Measurements from ENCODE around the gene B3GAT1. TPM values are rescaled to one million over a fixed set of nuclear protein-coding genes. Genes with fewer than 3 reads are reported as not detected.
"Not testable (repeated sequence)": the region's sequence is repeated elsewhere in the genome, so short reads cannot be mapped to it uniquely, and the experiment has no call there.

Gene B3GAT1, protein sequence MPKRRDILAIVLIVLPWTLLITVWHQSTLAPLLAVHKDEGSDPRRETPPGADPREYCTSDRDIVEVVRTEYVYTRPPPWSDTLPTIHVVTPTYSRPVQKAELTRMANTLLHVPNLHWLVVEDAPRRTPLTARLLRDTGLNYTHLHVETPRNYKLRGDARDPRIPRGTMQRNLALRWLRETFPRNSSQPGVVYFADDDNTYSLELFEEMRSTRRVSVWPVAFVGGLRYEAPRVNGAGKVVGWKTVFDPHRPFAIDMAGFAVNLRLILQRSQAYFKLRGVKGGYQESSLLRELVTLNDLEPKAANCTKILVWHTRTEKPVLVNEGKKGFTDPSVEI
- polyA plus RNA-seq (ENCODE audit: low read depth in 6 of 6): not detected

DNA sequence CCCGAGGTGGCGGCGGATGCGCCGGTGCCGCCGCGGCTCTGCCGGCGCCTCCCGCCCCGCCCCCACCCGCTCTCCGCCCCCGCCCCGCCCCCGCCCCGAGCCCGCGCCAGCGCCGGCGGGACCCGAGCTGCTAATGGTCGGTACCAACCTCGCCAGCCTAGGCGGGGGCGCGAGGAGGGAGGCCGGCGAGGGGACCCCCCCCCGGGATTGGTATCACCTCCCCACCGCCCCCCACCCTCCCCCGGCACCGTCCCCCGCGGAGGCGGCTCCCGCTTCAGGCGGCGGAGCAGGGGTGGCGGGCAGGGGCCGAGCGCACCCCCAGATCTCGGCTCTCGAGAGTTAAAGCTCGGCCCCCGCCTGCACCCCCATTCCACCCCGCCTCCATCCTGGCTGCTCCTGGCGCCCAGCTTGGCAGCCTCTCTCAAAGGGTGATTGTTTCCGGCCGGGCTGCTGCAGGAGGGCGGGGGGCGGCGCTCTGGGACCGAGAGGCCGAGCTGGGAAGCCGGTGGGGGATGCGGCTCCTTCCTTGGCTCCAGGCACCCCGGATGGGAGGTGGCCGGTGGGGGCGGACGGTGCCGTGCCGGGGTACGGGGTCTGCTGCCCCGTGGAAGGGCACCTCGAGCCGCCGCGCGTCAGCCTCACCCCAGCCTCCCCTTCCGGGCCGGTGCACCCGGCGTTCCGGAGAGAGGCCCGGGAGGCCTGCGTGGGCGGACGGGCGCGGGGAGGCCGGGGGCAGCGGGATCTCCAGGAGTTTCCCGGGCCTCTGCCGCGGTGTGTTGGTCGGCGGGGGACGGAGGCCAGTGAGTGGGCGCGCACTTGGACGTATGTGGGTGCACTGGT, at the start of gene B3GAT1:
TSS of gene B3GAT1 (minus strand) at position 40 of the 840 bp plus-strand sequence. CDS start 24,583 bp downstream, outside the sequence.
- Mint-ChIP-seq H3K4me3 (peak within 1 kb of the TSS in 7 of 8 donors; percentile 29 to 82 (median 60)), H3K36me3 (peaks cover 0 to 10% of the 10 kb centered on the region in 2 donors), H3K9me3 (peaks cover 0 to 4% (median 3%) of the 10 kb centered on the region in 7 donors), H3K27ac (peak within 1 kb of the TSS in 1 of 6 donors; percentile 70), H3K27me3 (peaks cover 47 to 74% (median 69%) of the 10 kb centered on the region in 3 donors), H3K4me1 (peaks cover 31 to 37% (median 32%) of the 10 kb centered on the region in 3 donors)
- DNase-seq (no peak), ATAC-seq (ENCODE audit: low read depth in 2 of 2) (no peak)

- no peak for ATAC-seq (ENCODE audit: low read depth in 2 of 2)
- H3K4me3 Mint-ChIP-seq: no peak overlapping the region
- DNase-seq: no peak
- H3K27me3 Mint-ChIP-seq: peaks cover 31 to 40% (median 38%) of the 10 kb centered on the region in 3 donors
- peaks cover 2 to 10% (median 6%) of the 10 kb centered on the region in 7 donors for H3K9me3 Mint-ChIP-seq
- no peaks in the 10 kb centered on the region for H3K36me3 Mint-ChIP-seq
- H3K27ac Mint-ChIP-seq: no peak overlapping the region
- H3K4me1 Mint-ChIP-seq: no peaks in the 10 kb centered on the region
These were observed 49.6 kb upstream of the B3GAT1 start for GRCh38 chr11:134461621-134462020.

DNA sequence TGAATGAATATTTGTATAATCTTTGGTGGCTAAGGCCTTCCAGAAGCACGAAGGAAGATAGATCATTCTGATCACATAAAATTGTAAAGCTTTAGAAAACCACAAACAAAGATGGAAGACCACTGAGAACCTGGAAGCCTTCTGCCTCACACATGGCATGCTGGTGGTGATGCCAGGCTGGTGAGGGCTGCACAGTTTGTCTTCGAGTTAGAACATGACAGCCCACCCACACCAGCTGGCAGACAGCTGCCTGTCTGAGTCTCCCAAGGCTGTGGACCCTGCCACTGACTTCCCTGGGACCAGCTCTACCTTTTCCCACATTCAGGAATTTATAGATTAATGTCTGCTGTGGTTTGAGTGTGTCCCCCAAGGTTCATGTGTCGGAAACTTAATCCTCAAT, 48.8 kb upstream of the B3GAT1 start:
- Mint-ChIP-seq H3K9me3 (peaks cover 2 to 15% (median 10%) of the 10 kb centered on the region in 7 donors), H3K27ac (no peak overlapping the region), H3K27me3 (peaks cover 30 to 36% (median 32%) of the 10 kb centered on the region in 3 donors), H3K4me3 (no peak overlapping the region), H3K36me3 (no peaks in the 10 kb centered on the region), H3K4me1 (no peaks in the 10 kb centered on the region)
- DNase-seq (no peak), ATAC-seq (ENCODE audit: low read depth in 2 of 2) (no peak)

DNA sequence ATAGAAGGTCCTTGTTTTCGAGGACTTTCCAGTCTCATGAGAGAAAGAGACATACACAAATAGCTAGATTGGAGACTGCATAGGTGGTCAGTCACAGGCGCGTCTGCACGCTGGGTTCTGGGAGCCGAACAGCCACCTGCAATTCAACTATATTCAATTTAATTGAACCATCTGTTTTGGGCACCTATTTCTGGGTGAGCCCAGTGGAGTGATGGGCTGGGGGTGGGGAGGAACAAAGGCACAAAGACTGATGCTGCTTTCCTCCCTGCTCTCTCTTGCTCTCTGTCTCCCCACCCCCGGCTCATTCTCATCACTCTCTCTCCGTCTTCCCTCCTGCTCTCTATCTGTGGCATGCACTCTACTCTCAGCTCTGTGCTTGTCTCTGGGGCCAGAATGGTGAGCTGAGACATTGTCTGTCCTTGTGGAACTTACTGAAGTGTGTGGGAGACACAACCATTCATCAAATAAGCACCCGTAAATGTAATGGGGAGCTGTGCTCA, 48.1 kb upstream of the B3GAT1 start:
- DNase-seq: no peak
- no peaks in the 10 kb centered on the region for H3K36me3 Mint-ChIP-seq
- peaks cover 2 to 19% (median 10%) of the 10 kb centered on the region in 7 donors for H3K9me3 Mint-ChIP-seq
- peak overlapping the region in 1 of 6 donors; percentile 22 for H3K27ac Mint-ChIP-seq
- no peak for ATAC-seq (ENCODE audit: low read depth in 2 of 2)
- H3K4me1 Mint-ChIP-seq: no peaks in the 10 kb centered on the region
- H3K4me3 Mint-ChIP-seq: no peak overlapping the region
- H3K27me3 Mint-ChIP-seq: peaks cover 24 to 37% (median 25%) of the 10 kb centered on the region in 3 donors

DNA sequence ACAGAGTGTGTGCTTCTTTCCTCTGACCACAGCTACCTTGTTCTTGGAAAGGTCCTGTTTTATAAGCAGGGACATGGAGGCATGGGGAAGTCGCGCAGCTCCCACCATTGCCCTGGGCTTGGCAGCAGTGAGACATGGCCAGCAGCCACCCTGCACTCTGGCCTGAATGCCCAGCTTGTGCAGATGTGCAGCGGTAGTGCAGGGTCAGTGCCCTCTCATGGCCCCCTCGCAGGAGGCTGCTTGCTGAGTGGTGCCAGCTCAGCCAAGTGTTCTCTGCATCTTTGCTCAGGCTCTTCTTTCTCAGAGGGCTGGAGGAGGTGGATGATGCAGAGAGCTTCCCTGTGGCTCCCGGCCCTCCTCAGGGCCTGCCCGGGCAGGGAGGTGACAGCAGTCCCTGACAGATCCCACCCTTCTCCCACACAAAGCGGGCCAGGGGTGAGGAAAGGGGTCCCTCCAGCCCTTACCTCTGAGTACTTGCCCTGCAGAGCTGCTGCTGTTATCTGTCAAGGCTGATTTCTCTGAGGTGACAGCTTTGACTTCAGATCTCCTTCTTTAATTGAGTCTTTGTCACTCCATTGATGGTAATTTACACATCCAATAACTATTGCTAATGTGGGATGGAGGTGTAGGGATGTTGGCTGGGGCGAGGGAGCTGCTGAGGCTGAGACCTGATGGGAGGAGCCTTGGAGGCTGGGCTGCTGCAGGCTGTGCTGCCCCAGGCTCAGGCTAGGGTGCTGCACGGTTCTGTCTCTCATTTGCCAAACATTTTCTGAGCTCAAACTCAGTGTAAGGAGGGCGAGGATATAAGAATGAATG, 47.4 kb upstream of the B3GAT1 start:
- H3K36me3 Mint-ChIP-seq: no peaks in the 10 kb centered on the region
- no peak overlapping the region for H3K27ac Mint-ChIP-seq
- DNase-seq (no peak), ATAC-seq (ENCODE audit: low read depth in 2 of 2) (no peak)
- H3K9me3 Mint-ChIP-seq: peaks cover 2 to 19% (median 11%) of the 10 kb centered on the region in 7 donors
- no peaks in the 10 kb centered on the region for H3K4me1 Mint-ChIP-seq
- H3K4me3 Mint-ChIP-seq: no peak overlapping the region
- peaks cover 17 to 36% (median 18%) of the 10 kb centered on the region in 3 donors for H3K27me3 Mint-ChIP-seq

DNA sequence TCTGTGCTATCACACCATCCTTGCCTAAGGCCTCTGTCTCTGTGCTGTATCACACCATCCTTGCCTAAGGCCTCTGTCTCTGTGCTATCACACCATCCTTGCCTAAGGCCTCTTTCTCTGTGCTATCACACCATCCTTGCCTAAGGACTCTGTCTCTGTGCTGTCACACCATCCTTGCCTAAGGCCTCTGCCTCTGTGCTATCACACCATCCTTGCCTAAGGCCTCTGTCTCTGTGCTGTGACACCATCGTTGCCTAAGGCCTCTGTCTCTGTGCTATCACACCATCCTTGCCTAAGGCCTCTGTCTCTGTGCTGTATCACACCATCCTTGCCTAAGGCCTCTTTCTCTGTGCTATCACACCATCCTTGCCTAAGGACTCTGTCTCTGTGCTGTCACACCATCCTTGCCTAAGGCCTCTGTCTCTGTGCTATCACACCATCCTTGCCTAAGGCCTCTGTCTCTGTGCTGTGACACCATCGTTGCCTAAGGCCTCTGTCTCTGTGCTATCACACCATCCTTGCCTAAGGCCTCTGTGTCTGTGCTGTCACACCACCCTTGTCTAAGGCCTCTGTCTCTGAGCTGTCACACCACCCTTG, 45.5 kb upstream of the B3GAT1 start:
- H3K4me3 Mint-ChIP-seq; H3K4me1 Mint-ChIP-seq; ATAC-seq (ENCODE audit: low read depth in 2 of 2); H3K27ac Mint-ChIP-seq; H3K36me3 Mint-ChIP-seq; DNase-seq: not testable (repeated sequence)
- peaks cover 7 to 28% (median 10%) of the 10 kb centered on the region in 3 donors for H3K27me3 Mint-ChIP-seq
- H3K9me3 Mint-ChIP-seq: peaks cover 2 to 19% (median 11%) of the 10 kb centered on the region in 7 donors

DNA sequence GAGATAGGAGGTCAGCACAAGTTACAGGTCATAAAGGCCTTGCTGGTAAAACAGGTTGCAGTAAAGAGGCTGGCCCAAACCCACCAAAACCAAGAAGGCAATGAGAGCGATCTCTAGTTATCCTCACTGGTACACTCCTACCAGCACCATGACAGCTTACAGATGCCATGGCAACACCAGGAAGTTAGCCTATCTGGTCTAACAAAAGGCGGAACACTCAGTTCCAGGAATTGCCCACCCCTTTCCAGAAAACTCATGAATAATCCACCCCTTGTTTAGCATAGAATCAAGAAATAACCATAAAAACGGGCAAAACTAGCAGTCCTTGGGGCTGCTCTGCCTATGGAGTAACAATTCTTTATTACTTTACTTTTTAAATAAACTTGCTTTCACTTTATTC, 43.5 kb upstream of the B3GAT1 start:
- Mint-ChIP-seq H3K27me3 (peaks cover 0 to 15% (median 0%) of the 10 kb centered on the region in 3 donors), H3K4me3 (no peak overlapping the region), H3K4me1 (no peaks in the 10 kb centered on the region), H3K9me3 (peaks cover 2 to 19% (median 11%) of the 10 kb centered on the region in 7 donors), H3K36me3 (no peaks in the 10 kb centered on the region), H3K27ac (no peak overlapping the region)
- DNase-seq (no peak), ATAC-seq (ENCODE audit: low read depth in 2 of 2) (no peak)

- Mint-ChIP-seq H3K4me1 (no peaks in the 10 kb centered on the region), H3K36me3 (no peaks in the 10 kb centered on the region), H3K4me3 (no peak overlapping the region), H3K9me3 (peaks cover 2 to 19% (median 11%) of the 10 kb centered on the region in 7 donors), H3K27ac (no peak overlapping the region), H3K27me3 (peaks cover 0 to 7% (median 0%) of the 10 kb centered on the region in 3 donors)
- ATAC-seq (ENCODE audit: low read depth in 2 of 2) (no peak), DNase-seq (no peak)
These were observed 42.2 kb upstream of the B3GAT1 start for GRCh38 chr11:134454146-134454690.

- peaks cover 0 to 7% (median 0%) of the 10 kb centered on the region in 3 donors for H3K27me3 Mint-ChIP-seq
- no peak for DNase-seq
- no peak for ATAC-seq (ENCODE audit: low read depth in 2 of 2)
- no peaks in the 10 kb centered on the region for H3K4me1 Mint-ChIP-seq
- no peak overlapping the region for H3K4me3 Mint-ChIP-seq
- H3K9me3 Mint-ChIP-seq: peaks cover 2 to 19% (median 10%) of the 10 kb centered on the region in 7 donors
- H3K27ac Mint-ChIP-seq: no peak overlapping the region
- H3K36me3 Mint-ChIP-seq: no peaks in the 10 kb centered on the region
These were observed 41.4 kb upstream of the B3GAT1 start for GRCh38 chr11:134453441-134453840.

GRCh38 chr11:134452838-134453155, 40.8 kb upstream of the B3GAT1 start:
- Mint-ChIP-seq H3K27ac (no peak overlapping the region), H3K4me3 (no peak overlapping the region), H3K9me3 (peaks cover 0 to 14% (median 6%) of the 10 kb centered on the region in 7 donors), H3K4me1 (no peaks in the 10 kb centered on the region), H3K27me3 (peaks cover 0 to 7% (median 0%) of the 10 kb centered on the region in 3 donors), H3K36me3 (no peaks in the 10 kb centered on the region)
- DNase-seq (no peak), ATAC-seq (ENCODE audit: low read depth in 2 of 2) (no peak)

DNA sequence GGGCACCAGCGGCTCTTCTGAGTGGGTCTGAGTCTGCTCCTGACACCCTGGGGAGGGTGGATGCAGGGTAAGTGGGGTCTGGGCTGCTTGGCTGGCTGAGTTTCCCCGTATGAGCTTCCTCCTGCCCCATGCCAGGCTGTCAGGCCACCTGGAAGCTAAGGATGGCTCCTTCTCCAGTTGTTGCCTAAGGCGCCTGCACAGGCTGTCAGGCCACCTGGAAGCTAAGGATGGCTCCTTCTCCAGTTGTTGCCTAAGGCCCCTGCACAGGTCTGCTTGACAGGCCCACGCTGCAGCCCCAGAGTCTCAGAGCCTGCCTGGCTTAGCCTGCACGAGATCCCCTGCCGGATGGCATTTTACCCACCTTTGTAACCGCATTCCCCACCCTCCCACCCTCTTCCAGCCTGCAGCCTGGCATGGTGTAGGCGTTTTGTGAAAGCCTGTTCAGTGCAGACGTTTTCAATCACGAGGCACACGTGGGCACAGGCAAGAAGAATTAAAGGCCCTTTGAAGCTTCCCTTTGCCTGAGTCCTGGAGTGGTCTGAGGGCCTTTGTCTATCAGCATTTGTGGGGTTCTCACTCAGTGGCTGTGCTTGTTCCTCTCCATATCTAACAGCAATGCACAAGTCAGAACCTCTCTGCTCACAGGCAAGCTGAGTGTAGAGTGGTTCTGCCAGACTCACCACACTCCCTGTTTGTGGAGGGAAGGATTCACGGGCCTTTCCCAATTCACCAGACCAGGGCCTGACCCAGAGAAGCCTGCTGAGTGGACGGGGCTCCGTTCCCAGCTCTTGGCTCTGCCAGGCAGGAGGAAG, 40.2 kb upstream of the B3GAT1 start:
- Mint-ChIP-seq H3K9me3 (peaks cover 0 to 14% (median 6%) of the 10 kb centered on the region in 7 donors), H3K4me1 (no peaks in the 10 kb centered on the region), H3K27ac (peak overlapping the region in 1 of 6 donors; percentile 61), H3K4me3 (no peak overlapping the region), H3K27me3 (peaks cover 0 to 7% (median 0%) of the 10 kb centered on the region in 3 donors), H3K36me3 (no peaks in the 10 kb centered on the region)
- ATAC-seq (ENCODE audit: low read depth in 2 of 2) (no peak), DNase-seq (no peak)

DNA sequence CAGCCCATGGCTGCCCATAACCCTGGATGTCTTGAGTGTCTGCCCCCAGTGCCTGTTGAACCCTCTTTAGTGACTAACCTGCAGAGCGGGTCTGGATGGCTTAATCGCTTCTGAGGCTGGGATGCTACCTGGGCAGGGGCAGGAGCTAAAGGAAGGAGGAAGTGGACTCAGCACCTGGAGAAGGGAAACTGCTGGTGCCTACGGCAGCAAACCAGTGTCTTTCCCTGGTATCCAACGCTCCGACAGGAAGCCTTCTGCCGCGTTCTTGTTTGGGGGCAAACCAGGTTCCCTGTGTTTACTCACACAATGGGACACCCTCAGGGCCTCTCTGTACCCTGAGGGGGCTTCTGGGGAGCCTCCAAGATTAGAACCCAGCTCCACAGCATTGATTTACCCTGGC, 38.1 kb upstream of the B3GAT1 start:
- Mint-ChIP-seq H3K4me3 (no peak overlapping the region), H3K36me3 (no peaks in the 10 kb centered on the region), H3K9me3 (peaks cover 0 to 6% (median 0%) of the 10 kb centered on the region in 7 donors), H3K4me1 (no peaks in the 10 kb centered on the region), H3K27me3 (peaks cover 0 to 6% (median 0%) of the 10 kb centered on the region in 3 donors), H3K27ac (no peak overlapping the region)
- DNase-seq (no peak), ATAC-seq (ENCODE audit: low read depth in 2 of 2) (no peak)
